KMS-11 (cell line): ENCODE data around the gene IKBKE.

Source experiments
- H2AFZ ChIP-seq: fragments of 200-600 bp; sonication (generic); 2 replicates; pipeline ENCODE4 v1.6.1; 2016; ENCODE audit warnings: antibody characterized with exemption, mixed run types, low read depth
- H3K27ac ChIP-seq: fragments of 200-600 bp; sonication (generic); 2 replicates; pipeline ENCODE4 v1.6.1; 2016; ENCODE audit warnings: mild to moderate bottlenecking, mixed run types
- H3K27me3 ChIP-seq: fragments of 200-600 bp; sonication (generic); 2 replicates; pipeline ENCODE4 v1.6.1; 2017; ENCODE audit warnings: mild to moderate bottlenecking, low read depth, mixed run types, moderate library complexity; ENCODE audit not compliant: insufficient read depth
- H3K36me3 ChIP-seq: fragments of 200-600 bp; sonication (generic); 2 replicates; pipeline ENCODE4 v1.6.1; 2017; ENCODE audit warnings: mild to moderate bottlenecking, mixed run types; ENCODE audit not compliant: insufficient read depth
- H3K4me1 ChIP-seq: fragments of 200-600 bp; sonication (generic); 2 replicates; pipeline ENCODE4 v1.6.1; 2016; ENCODE audit warnings: mild to moderate bottlenecking, low read depth, mixed run types; ENCODE audit not compliant: poor library complexity, severe bottlenecking
- H3K4me2 ChIP-seq: fragments of 200-600 bp; sonication (generic); 2 replicates; pipeline ENCODE4 v1.7.0; 2016; ENCODE audit warnings: mild to moderate bottlenecking, mixed run types
- H3K4me3 ChIP-seq: fragments of 200-600 bp; sonication (generic); IDR thresholded peaks from 2 replicates; pipeline ENCODE4 v1.6.1; 2017; ENCODE audit warnings: low read depth, low read length, mixed read lengths; ENCODE audit not compliant: insufficient read depth
- H3K79me2 ChIP-seq: fragments of 200-600 bp; sonication (generic); 2 replicates; pipeline ENCODE4 v1.6.1; 2016; ENCODE audit warnings: low read depth, mixed run types; ENCODE audit not compliant: insufficient read depth
- H3K9ac ChIP-seq: fragments of 200-600 bp; sonication (generic); 2 replicates; pipeline ENCODE4 v1.6.1; 2016; ENCODE audit warnings: mild to moderate bottlenecking, mixed run types
- H4K20me1 ChIP-seq: fragments of 200-600 bp; sonication (generic); 2 replicates; pipeline ENCODE4 v1.6.1; 2016; ENCODE audit warnings: mild to moderate bottlenecking, mixed run types; ENCODE audit not compliant: insufficient read depth
- CTCF ChIP-seq: fragments of 200-600 bp; sonication (generic); conservative IDR thresholded peaks from 2 replicates; pipeline ENCODE4 v1.6.1; 2017; ENCODE audit warnings: low read depth, mild to moderate bottlenecking, antibody characterized with exemption, low read length, moderate library complexity, mixed read lengths

The IKBKE gene

GRCh38 chr1:206504363-206504713, 34.1 kb downstream of the IKBKE start:
- no peak overlapping the region for H3K27ac ChIP-seq

DNA sequence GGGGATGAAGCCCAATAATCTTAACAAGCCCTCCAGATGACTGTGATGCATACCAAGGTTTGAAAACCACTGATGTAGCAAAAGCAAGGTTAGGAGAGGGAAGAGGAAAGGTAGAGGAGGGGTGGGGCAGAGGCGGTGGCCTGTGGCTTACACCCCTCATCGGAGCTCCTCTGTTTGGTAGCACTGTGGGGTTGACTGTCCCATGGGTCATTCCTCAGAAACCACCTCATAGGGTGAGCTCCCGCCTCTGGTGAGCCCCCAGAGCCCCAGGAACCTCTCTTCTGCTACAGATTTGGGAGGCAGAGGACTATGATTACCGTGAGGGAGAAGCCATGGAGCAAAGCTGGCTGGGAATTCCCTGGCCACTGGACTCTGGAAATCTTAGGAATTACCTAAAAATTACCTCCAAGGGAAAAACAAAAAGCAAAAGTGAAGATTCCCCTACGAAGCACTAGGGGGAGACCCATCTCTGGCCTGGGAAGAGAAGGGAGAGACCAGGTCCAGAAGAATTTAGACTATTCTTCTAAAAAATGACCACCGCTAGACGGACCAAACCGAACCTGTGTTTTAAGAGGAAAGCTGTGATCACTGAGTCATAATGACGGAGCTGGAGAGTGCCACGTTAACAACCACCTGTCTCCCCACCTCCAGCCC, 35.6 kb downstream of the IKBKE start:
- H3K79me2 ChIP-seq = no peaks in the 10 kb centered on the region
- H3K27ac ChIP-seq = no peak overlapping the region
- no peaks in the 10 kb centered on the region for H4K20me1 ChIP-seq
- H2AFZ ChIP-seq = no peak overlapping the region
- no peaks in the 10 kb centered on the region for H3K36me3 ChIP-seq
- H3K4me2 ChIP-seq = no peak overlapping the region; the same call in 1 of the 2 replicates
- peak; percentile 72 for TF ChIP-seq CTCF
- peaks cover 8% of the 10 kb centered on the region for H3K4me1 ChIP-seq
- H3K27me3 ChIP-seq = peaks cover 39% of the 10 kb centered on the region
- H3K4me3 ChIP-seq = no peak overlapping the region
- no peak overlapping the region for H3K9ac ChIP-seq

More at GRCh38 chr1:206504363-206504713, 34.1 kb downstream of the IKBKE start:
- H3K36me3 ChIP-seq = no peaks in the 10 kb centered on the region
- H3K79me2 ChIP-seq = no peaks in the 10 kb centered on the region
- no peak overlapping the region for H3K4me3 ChIP-seq
- no peak overlapping the region for H2AFZ ChIP-seq
- H4K20me1 ChIP-seq = no peaks in the 10 kb centered on the region
- peaks cover 8% of the 10 kb centered on the region for H3K4me1 ChIP-seq
- H3K9ac ChIP-seq = no peak overlapping the region
- H3K4me2 ChIP-seq = no peak overlapping the region
- no peak for TF ChIP-seq CTCF
- peaks cover 37% of the 10 kb centered on the region for H3K27me3 ChIP-seq

- TF ChIP-seq CTCF = no peak; the same call in 1 of the 2 replicates
- Histone ChIP-seq H3K27ac (no peak overlapping the region), H3K27me3 (peaks cover 39% of the 10 kb centered on the region)
Measured at GRCh38 chr1:206506405-206507283, 36.4 kb downstream of the IKBKE start.

DNA sequence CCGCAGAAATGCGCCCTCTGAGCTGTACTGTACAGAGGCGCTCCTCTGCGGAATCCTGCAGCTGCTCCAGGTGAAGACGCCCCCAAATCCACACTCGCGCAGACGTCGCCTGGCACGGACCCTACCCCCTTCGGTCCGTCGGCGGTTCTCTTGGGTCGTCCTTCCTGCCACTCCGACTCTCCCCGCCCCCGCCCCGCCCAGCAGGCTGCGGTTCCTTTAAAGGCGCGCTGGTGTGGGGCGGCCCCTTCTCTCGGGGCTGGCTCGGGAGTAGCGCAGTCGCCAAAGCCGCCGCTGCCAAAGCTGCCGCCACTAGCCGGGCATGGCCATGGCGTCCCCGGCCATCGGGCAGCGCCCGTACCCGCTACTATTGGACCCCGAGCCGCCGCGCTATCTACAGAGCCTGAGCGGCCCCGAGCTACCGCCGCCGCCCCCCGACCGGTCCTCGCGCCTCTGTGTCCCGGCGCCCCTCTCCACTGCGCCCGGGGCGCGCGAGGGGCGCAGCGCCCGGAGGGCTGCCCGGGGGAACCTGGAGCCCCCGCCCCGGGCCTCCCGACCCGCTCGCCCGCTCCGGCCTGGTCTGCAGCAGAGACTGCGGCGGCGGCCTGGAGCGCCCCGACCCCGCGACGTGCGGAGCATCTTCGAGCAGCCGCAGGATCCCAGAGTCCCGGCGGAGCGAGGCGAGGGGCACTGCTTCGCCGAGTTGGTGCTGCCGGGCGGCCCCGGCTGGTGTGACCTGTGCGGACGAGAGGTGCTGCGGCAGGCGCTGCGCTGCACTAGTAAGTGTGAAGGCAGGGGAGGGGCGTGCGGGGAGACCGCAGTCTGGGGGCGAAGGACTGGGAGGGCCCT, 37.2 kb downstream of the IKBKE start, which contains the start of gene RASSF5:
TSS of gene RASSF5 (plus strand) at position 248 of the 846 bp plus-strand sequence. CDS start at position 320, 72 bp downstream.
- Histone ChIP-seq H3K4me3 (peak within 1 kb of the TSS; percentile 91), H3K9ac (peak within 1 kb of the TSS; percentile 27; the same call in 1 of the 2 replicates), H3K27ac (no peak within 1 kb of the TSS)

More at GRCh38 chr1:206506405-206507283, 36.4 kb downstream of the IKBKE start:
- peak overlapping the region; percentile 91 for H3K4me3 ChIP-seq
- H3K4me1 ChIP-seq = peaks cover 8% of the 10 kb centered on the region
- no peaks in the 10 kb centered on the region for H3K79me2 ChIP-seq
- H2AFZ ChIP-seq = peak overlapping the region; percentile 77
- H4K20me1 ChIP-seq = no peaks in the 10 kb centered on the region
- no peaks in the 10 kb centered on the region for H3K36me3 ChIP-seq
- H3K9ac ChIP-seq = peak overlapping the region; percentile 27; the same call in 1 of the 2 replicates
- H3K4me2 ChIP-seq = peak overlapping the region; percentile 76

More for the DNA sequence above, 37.2 kb downstream of the IKBKE start, which contains the start of gene RASSF5:
- Histone ChIP-seq H3K36me3 (no peaks in the 10 kb centered on the region), H2AFZ (peak within 1 kb of the TSS; percentile 77), H4K20me1 (no peaks in the 10 kb centered on the region), H3K27me3 (peaks cover 39% of the 10 kb centered on the region), H3K79me2 (no peaks in the 10 kb centered on the region), H3K4me1 (peaks cover 8% of the 10 kb centered on the region), H3K4me2 (peak within 1 kb of the TSS; percentile 76)
- TF ChIP-seq CTCF = no peak
